Aorta (tissue), 5 donors: Measurements from ENCODE around the gene NLRC5. TPM values are rescaled to one million over a fixed set of nuclear protein-coding genes. Genes with fewer than 3 reads are reported as not detected.
A peak's percentile ranks its signal among the peaks of the same experiment; 100 is the strongest.

Source experiments
- ATAC-seq: fragments of 200-7000 bp; cut with Tn5 transposase; one replicate; pipeline ENCODE4 v1.9.1; 2022; ENCODE audit warnings: moderate library complexity; ENCODE audit not compliant: low FRiP score
- DNase-seq, 2 donors: peaks; one replicate each; pipeline ENCODE4 v3.0.0-alpha.2; 2020
- H3K27ac ChIP-seq, 2 donors: one replicate each; pipeline ENCODE4 v1.5.1; 2013; ENCODE audit warnings: low read length in 2 of 2, mild to moderate bottlenecking in 2 of 2, moderate library complexity in 2 of 2, control low read depth in 1 of 2, inconsistent platforms in 1 of 2, low read depth in 1 of 2
- H3K27me3 ChIP-seq, 2 donors: one replicate each; pipeline ENCODE4 v1.6.1; 2013; ENCODE audit warnings: control low read depth in 1 of 2, low read length in 1 of 2, mild to moderate bottlenecking in 1 of 2, moderate library complexity in 1 of 2; ENCODE audit not compliant: insufficient read depth in 2 of 2, control insufficient read depth in 1 of 2
- H3K36me3 ChIP-seq, 2 donors: one replicate each; pipeline ENCODE4 v1.6.1; 2013; ENCODE audit warnings: control low read depth in 1 of 2, low read length in 1 of 2, mild to moderate bottlenecking in 1 of 2; ENCODE audit not compliant: insufficient read depth in 2 of 2, control insufficient read depth in 1 of 2
- H3K4me1 ChIP-seq, 2 donors: one replicate each; pipeline ENCODE4 v1.6.1; 2013; ENCODE audit warnings: low read length in 2 of 2, control low read depth in 1 of 2, mild to moderate bottlenecking in 1 of 2, moderate library complexity in 1 of 2; ENCODE audit not compliant: insufficient read depth in 2 of 2, control insufficient read depth in 1 of 2
- H3K4me3 ChIP-seq, 2 donors: one replicate each; pipeline ENCODE4 v1.5.1; 2013; ENCODE audit warnings: low read length in 2 of 2, control low read depth in 1 of 2, mild to moderate bottlenecking in 1 of 2
- H3K9me3 ChIP-seq: one replicate; pipeline ENCODE4 v1.6.1; 2013; ENCODE audit warnings: mild to moderate bottlenecking, low read length; ENCODE audit not compliant: control insufficient read depth
- WGBS, 2 donors: extraction: QIAGEN DNeasy Blood & Tissue Kit; methylation state at CpG; one replicate each; pipeline ENCODE4 v1.1.7; 2013; 5-methylcytosine and 5-hydroxymethylcytosine counted together
- intact Hi-C, 2 donors: fragments of 100-400 bp; cut with DNase I; formaldehyde crosslinking; loops; one replicate each; pipeline versions ENCODE4 v1.14.2 to v1.15.0; 2022
- polyA plus RNA-seq, 2 donors: library from polyadenylated mRNA; stranded (reverse); fragments of 200-250 nt; gene quantifications; one replicate each; pipeline ENCODE4 v1.2.3, GENCODE V29; 2013
- total RNA-seq, 2 donors: library from RNA; stranded (reverse); fragmentation: NEBNext Ultra II Directional; extraction: Animal tissue kit (Norgen Biotek cat#: 25700); gene quantifications; one replicate each; pipeline ENCODE4 v1.2.1, GENCODE V29; 2021
- donor health status: healthy with polysubstance abuse.
- donor health status: Bipolar disorder and iron deficiency.
- donor health status: DM: no; HTN: no; CAD: no.
- donor health status: DM: no; HTN: no; CAD: no.
- donor health status: DM: yes; HTN: yes; CAD: no.

The NLRC5 gene
- total and polyA plus RNA-seq, 4 donors = 4.9 to 82.9 (median 35.9) TPM

DNA sequence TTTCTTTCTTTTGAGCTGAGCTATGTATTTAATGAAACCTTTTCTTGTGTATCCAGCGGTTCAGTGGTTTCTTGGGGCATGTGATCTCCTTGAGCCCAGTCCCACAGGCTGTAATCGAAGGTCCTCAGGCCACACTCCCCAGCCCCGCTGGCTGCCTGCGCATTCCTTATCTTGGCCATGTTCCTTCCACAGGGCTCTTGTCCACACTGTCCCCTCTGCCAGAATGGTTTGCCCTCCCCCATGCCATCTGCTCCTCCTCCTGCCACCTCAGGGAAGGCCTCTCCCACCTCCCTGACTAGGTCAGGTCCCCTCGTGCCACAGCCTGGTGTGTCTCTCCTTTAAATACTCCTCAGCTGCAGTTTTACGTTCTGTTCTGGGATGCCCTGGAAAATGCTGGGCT, 12.1 kb upstream of the NLRC5 start:
- WGBS, 2 donors = 68 to 91% methylated on average over 6 of the region's 6 CpGs
- intact Hi-C loops = no loop called here
- ATAC-seq = no peak

DNA sequence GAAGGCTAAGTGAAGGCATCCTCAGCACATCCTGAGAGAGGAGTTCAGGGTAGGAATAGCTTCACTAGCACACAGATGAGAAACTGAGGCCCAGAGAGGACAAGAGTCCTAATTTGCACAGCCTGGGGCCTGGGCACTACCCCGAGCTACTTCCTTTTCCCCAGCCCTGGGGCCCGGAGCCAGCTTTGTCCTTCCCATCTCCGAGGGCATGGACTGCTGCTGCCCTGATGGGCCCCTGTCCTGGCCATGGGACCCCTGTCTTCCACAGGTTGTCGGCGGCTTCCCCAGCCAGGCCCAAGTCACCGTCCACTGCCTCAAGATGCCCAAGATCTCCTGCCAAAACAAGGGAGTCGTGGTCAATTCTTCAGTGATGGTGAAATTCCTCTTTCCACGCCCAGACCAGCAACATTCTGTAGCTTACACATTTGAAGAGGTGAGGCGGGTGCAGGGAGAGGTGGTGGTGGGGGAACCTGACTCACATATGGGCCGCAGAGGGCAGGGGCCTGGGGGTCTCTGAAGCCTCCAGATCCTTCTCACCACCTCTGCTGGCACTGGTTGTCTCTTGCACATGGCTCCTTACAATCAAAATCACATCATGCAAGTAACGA, 11.4 kb upstream of the NLRC5 start:
- intact Hi-C loops = no loop called here
- Histone ChIP-seq H3K27me3 (no peaks in the 10 kb centered on the region), H3K27ac (no peak overlapping the region), H3K4me3 (no peak overlapping the region), H3K9me3 (no peaks in the 10 kb centered on the region), H3K4me1 (no peaks in the 10 kb centered on the region), H3K36me3 (no peaks in the 10 kb centered on the region)
- ATAC-seq (no peak), DNase-seq (peak; percentile 39 to 76)
- 92% methylated on average over 11 of the region's 11 CpGs for WGBS, 2 donors

More for the DNA sequence above, 12.1 kb upstream of the NLRC5 start:
- DNase-seq = peak in 1 of 2 donors; percentile 23
- Histone ChIP-seq H3K9me3 (no peaks in the 10 kb centered on the region), H3K27me3 (no peaks in the 10 kb centered on the region), H3K4me1 (no peaks in the 10 kb centered on the region), H3K27ac (no peak overlapping the region), H3K4me3 (no peak overlapping the region), H3K36me3 (no peaks in the 10 kb centered on the region)

DNA sequence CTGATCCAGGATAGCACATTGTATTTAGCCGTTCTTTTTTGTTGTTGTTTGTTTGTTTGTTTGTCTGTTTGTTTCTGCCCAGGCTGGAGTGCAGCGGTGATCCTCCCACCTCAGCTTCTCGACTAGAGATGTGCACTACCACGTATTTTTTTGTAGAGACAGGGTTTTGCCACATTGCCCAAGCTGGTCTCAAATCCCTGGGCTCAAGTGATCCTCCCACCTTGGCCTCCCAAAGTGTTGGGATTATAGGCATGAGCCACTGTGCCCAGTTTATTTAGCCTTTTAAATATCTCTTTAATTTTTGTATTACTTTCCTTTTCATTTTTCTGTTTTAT, 9.2 kb upstream of the NLRC5 start:
- Histone ChIP-seq H3K27ac (no peak overlapping the region), H3K4me3 (no peak overlapping the region), H3K27me3 (no peaks in the 10 kb centered on the region), H3K36me3 (no peaks in the 10 kb centered on the region), H3K9me3 (no peaks in the 10 kb centered on the region), H3K4me1 (no peaks in the 10 kb centered on the region)
- WGBS, 2 donors = 92 to 96% methylated on average over 4 of the region's 4 CpGs
- DNase-seq (no peak), ATAC-seq (no peak)
- intact Hi-C loops = no loop called here

DNA sequence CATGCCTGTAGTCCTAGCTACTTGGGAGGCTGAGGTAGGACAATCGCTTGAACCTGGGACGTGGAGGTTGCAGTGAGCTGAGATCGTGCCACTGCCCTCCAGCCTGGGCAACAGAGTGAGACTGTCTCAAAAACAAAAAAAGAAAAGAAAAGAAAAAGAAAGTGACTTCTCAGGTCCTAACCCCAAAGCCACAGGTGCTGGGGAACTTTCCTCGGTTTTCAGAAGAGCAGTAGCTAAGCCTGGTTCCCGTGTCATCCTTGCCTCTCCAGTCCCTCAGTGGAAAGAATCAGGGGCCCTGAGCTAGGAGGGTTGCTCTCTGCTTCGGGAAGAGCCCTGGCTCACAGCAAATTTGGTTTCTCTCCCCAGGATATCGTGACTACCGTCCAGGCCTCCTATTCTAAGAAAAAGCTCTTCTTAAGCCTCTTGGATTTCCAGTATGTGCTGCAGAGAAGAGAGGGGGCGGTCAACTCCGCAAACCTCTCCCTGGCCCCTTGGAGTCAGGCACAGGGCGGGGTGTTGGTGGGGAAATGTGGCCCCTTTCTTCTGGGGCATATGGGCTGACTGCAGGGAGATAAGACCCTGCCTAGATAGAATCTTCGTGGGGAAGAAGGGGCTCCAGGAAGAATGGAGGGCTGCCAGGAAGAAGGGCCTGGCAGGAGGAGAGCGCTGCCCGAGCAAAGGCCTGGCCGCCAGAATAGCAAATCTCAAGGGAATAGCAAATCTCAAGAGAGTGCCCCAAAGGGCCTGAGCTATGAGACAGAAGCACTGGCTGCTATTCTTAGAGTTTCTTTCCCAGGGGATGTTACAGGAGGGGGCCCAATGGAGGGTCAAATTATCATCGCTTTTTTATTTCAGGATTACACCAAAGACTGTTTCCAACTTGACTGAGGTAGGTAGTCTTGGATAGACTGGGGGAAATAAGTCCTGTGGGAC, 8.3 kb upstream of the NLRC5 start:
- DNase-seq (no peak), ATAC-seq (no peak)
- WGBS, 2 donors = 43 to 46% methylated on average over 16 of the region's 16 CpGs
- H3K27ac ChIP-seq = no peak overlapping the region
- intact Hi-C loops = no loop called here
- no peaks in the 10 kb centered on the region for H3K27me3 ChIP-seq
- H3K4me1 ChIP-seq = no peaks in the 10 kb centered on the region
- no peaks in the 10 kb centered on the region for H3K9me3 ChIP-seq
- no peak overlapping the region for H3K4me3 ChIP-seq
- H3K36me3 ChIP-seq = no peaks in the 10 kb centered on the region

DNA sequence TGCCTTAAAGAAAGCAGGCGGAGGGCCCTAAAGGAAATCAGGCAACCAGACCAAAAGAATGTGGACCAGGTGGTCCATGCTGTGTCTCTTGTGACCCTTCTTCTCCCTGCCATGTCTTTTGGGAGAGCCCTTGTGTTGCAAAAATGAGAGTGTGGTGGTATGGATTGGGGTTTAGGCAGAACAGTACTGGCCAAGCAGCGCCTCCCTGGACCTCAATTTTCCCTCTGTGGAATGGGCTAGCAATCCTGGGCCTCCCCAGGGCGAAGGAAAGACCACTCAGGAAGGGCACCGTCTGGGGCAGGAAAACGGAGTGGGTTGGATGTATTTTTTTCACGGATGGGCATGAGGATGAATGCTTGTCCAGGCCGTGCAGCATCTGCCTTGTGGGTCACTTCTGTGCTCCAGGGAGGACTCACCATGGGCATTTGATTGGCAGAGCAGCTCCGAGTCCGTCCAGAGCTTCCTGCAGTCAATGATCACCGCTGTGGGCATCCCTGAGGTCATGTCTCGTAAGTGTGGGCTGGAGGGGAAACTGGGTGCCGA, 7.6 kb upstream of the NLRC5 start:
- Histone ChIP-seq H3K27me3 (no peaks in the 10 kb centered on the region), H3K27ac (no peak overlapping the region), H3K36me3 (no peaks in the 10 kb centered on the region), H3K4me3 (no peak overlapping the region), H3K9me3 (no peaks in the 10 kb centered on the region), H3K4me1 (no peaks in the 10 kb centered on the region)
- WGBS, 2 donors = 88 to 92% methylated on average over 12 of the region's 12 CpGs
- DNase-seq = no peak
- intact Hi-C loops = no loop called here
- no peak for ATAC-seq

DNA sequence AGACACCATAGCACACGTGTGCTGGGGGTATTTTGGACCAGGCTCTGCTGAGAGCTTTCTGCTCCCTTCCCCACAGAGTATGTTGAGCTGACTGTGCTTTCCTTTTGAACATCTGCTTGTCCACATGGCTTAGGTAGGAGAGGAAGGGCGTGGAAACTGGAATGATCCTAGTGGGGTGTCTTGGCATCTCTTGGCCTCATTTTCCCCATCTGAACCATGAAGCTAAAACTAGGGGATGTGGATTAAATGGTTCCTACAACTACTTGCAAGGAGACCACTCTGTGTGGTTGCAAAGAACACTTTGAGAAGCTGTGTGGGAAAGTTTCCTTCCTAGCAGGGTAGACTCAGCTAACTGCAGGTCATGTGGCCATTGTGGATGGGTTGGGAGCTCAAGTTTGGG, 6.7 kb upstream of the NLRC5 start:
- Histone ChIP-seq H3K4me3 (no peak overlapping the region), H3K27me3 (no peaks in the 10 kb centered on the region), H3K36me3 (no peaks in the 10 kb centered on the region), H3K9me3 (no peaks in the 10 kb centered on the region), H3K4me1 (no peaks in the 10 kb centered on the region), H3K27ac (no peak overlapping the region)
- no peak for ATAC-seq
- WGBS, 2 donors = 88 to 94% methylated on average over 2 of the region's 2 CpGs
- intact Hi-C loops = no loop called here
- DNase-seq = peak in 1 of 2 donors; percentile 20

DNA sequence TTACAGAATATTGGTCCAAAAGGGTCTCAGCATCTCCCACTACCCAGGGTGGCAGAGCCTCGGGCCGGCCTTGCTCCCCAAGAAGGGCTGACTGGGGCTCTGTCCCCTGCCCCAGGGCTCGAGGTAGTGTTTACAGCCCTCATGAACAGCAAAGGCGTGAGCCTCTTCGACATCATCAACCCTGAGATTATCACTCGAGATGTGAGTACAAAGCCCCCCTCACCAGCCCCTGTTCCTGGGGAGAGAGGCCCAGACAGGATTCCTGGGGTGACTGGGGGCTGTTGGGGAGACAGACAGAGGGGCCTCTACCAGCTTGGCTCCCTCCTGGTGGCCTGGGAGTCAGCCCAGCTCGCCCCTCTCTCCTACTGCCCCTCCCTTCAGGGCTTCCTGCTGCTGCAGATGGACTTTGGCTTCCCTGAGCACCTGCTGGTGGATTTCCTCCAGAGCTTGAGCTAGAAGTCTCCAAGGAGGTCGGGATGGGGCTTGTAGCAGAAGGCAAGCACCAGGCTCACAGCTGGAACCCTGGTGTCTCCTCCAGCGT, 6.1 kb upstream of the NLRC5 start:
- ATAC-seq (no peak), DNase-seq (peak in 1 of 2 donors; percentile 18)
- WGBS, 2 donors = 81 to 83% methylated on average over 9 of the region's 9 CpGs
- no peaks in the 10 kb centered on the region for H3K36me3 ChIP-seq
- H3K27ac ChIP-seq = no peak overlapping the region
- H3K9me3 ChIP-seq = no peaks in the 10 kb centered on the region
- H3K4me3 ChIP-seq = no peak overlapping the region
- intact Hi-C loops = no loop called here
- no peaks in the 10 kb centered on the region for H3K27me3 ChIP-seq
- no peaks in the 10 kb centered on the region for H3K4me1 ChIP-seq

DNA sequence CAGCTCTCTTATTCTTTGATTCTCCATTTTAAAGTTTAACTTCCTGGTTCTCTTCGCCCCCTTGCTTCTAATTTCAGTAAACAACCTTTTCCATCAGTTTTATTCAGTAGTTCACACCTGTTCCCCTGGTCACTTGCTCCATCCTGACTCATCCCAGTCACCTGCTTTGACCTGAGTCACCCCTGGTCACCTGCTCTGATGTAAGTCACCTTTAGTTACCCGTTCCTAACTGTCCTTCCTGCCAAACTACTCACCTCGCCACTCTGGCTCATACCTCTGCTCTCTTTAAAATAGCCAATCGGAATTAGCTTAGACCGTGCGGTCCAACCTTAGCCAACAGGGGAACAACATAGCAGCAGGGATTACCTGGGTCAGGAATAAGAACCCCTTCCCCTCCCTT, 4.7 kb upstream of the NLRC5 start:
- intact Hi-C loops = loop anchor here in 1 of 2 donors (5.0 kb wide), 1 partner anchor 52 kb away; the partner anchor contains the start of gene HERPUD1
- WGBS, 2 donors = 93 to 94% methylated on average over 6 of the region's 6 CpGs
- ATAC-seq (no peak), DNase-seq (peak in 1 of 2 donors; percentile 2)
- Histone ChIP-seq H3K4me1 (no peaks in the 10 kb centered on the region), H3K9me3 (no peaks in the 10 kb centered on the region), H3K4me3 (no peak overlapping the region), H3K27ac (no peak overlapping the region), H3K36me3 (no peaks in the 10 kb centered on the region), H3K27me3 (no peaks in the 10 kb centered on the region)
